Brain pericyte (primary cell): ENCODE data around the gene LAMB3.

Experiments used
- DNase-seq: peaks from one replicate; pipeline ENCODE4 v3.0.0-alpha.2; 2012; ENCODE audit warnings: low read depth, low spot score

Gene LAMB3

DNA sequence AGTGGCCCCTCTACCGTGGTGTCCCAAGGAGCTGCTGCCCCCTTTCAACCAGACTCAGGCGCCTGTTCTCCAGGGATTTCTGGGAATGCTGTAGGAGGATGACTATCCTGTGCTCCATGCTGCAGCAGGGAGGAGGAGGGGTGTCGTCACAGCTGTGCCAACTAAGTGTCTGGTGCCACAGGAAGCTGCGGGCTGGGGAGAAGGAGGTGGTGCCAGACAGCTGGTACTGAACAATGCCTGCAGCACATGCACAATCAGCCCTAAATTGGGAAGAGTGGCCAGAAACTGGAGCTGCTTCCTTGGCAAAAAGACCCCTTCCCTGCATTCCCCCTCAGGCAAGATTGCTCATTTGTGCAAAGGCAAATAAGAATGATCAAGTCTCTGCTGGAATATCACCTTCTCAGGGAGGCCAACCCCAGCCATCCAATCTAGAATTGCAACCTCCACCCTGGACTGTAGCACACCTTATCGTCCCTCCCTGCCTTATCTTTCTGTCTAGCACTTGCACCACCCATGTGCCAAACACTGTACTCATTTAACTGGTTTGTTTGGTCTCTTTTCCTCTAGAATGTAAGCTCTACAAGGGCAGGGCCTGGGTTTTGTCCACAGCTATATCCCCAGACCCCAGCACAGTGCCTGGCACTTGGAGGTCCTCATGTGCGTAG lies 33.3 kb downstream of the LAMB3 start:
- no peak for DNase-seq

- no peak for DNase-seq
These were observed 33.9 kb downstream of the LAMB3 start for GRCh38 chr1:209618291-209618690.

- DNase-seq: no peak
These were observed 34.5 kb downstream of the LAMB3 start for GRCh38 chr1:209617755-209618154.

DNA sequence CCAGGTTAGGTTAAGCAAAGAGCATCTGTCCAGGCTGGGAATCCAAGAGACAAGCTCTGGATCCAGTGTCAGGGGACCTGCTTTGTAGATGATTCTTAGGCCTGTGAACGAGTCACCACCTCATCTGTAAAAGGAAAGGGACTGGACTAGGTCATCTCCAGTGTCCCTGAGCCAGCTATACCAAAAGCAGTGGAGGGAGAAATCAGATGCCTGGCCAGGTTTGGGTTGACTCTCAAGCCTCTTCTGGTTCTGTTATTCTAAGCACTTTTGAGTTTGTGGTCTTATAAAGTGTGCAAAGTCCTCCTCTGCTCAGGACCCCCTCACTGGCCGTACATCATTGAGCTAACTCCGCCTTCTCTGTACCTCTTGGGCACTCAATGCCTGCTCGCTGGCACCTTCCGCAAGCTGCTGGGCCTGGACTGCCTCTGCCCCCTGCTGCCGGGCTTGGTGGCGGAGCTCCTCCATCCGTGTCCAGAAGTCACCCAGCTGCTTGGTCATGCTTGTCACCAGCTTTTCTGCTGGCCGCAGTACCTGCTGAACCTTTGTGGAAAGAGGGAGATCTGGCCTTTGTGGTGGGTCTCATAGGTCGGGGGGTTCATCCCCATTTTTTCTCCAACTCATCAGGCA lies 35.1 kb downstream of the LAMB3 start:
- DNase-seq: no peak

- DNase-seq: no peak
These were observed 35.7 kb downstream of the LAMB3 start for GRCh38 chr1:209616366-209617046.

DNA sequence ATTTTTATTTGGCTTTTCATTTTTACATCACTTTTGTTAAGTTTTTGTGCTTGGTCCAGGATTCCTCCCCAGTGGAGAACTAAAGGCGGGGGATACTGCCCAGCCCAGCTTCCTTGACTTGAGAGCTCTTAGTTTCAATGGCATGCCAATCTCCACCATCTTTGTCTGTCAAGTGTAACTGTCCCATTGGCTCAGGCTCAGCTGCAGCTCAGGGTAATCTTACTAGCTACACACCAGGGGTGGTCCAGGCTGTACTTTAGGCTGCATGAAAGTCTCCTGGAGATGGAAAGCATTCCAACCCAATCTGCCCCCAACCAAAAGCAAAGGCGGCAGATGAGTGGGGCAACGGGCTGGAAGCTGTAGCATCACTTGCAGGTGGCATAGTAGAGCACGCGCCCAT lies 37.3 kb downstream of the LAMB3 start:
- DNase-seq: no peak

DNA sequence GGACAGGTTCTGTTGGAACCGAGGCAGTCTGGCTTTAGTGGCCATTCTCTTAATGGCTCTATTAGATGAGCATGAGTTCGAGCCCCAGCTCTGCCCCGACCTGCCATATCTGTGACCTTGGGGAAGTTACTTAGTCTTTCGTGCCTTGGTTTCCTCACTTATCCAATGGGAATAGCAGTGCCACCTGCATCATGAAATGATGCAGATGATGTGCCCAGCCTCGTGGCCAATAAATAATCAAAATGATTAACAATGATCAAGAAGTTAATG lies 38.1 kb downstream of the LAMB3 start:
- no peak for DNase-seq

GRCh38 chr1:209613400-209614150 lies 38.6 kb downstream of the LAMB3 start:
- DNase-seq: no peak

DNA sequence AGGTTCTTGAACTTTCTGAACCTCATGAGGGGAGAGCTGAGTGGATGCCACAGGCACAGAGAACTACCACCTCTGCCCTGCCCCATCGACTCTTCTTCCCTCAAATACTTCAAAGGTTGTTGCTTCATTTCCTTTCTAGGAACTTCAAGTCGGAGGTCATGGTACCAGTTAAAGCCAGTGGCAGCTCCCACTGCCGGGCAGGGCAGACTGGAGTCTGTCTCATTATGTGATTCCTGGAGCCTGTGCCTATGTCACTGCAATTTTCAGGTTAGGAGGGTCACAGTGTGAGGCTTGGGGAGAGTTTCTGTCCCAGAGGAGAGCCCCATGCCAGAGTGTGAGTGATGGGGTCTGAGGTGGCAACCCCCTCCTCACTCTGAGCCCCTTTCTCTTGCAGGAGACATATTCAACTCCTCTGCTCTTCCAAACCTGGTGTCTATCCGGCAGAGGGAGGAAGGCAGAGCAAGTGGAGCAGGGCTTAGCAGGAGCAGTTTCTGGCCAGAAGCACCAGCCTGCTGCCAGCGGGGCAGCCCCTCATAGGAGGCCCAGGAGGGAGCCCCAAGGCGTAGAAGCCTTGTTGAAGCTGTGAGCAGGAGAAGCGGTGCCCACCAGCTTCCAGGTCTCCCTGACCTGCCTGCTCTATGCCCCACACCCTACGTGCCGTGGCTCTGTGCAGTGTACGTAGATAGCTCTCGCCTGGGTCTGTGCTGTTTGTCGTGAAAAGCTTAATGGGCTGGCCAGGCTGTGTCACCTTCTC lies 39.4 kb downstream of the LAMB3 start:
- no peak for DNase-seq

DNA sequence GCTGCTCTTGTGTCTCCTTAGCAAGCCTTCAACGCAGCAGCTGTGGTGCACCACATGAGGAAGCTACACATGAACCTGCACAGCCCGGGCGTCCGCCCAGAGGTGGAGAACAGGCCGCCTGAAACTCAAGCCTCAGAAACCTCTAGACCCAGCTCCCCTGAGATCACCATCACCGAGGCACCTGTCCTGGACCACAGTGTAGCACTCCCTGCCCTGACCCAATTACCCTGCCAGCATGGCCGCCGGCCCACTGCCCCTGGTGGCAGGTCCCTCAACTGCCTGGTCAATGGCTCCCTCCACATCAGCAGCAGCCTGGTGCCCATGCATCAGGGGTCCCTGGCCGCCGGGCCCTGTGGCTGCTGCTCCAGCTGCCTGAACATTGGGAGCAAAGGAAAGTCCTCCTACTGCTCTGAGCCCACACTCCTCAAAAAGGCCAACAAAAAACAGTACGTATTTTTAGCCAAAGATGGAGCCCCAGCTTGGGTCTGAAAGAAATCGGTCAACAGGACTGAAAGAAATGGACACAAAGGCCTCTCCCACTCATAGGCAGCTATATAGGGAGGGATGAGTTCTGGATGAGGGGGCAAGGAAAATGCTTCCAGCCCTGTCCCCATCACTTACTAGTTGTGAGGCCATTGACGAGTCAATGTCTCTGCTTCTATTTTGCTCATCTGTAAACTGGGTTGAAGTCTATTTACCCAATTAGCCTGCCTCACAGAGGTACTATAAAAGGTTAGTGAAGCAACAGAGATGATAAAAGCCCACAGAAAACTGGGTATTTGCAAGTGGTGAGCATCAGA lies 40.3 kb downstream of the LAMB3 start:
- DNase-seq: no peak

- no peak for DNase-seq
These were observed 41.7 kb downstream of the LAMB3 start for GRCh38 chr1:209610631-209610905.

- no peak for DNase-seq
These were observed 42.2 kb downstream of the LAMB3 start for GRCh38 chr1:209609791-209610630.

- no peak for DNase-seq
These were observed 43.0 kb downstream of the LAMB3 start for GRCh38 chr1:209609041-209609790.

DNA sequence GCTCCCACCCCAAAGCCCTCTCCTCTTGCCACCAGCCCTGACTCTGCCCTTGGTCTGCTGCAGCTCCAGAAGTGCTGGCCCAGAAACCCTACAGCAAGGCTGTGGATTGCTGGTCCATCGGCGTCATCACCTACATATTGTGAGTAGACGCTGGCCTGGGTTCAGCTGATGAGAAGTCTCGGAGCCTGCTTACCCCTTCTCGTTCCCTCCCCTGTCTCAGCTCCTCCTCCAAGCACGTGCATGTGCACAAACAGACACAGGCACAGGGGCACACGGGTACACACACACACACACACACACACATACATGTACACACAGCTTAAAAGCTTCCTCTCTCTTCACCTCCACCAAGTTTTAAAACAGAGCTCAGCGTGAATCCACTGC lies 44.4 kb downstream of the LAMB3 start:
- no peak for DNase-seq

GRCh38 chr1:209607102-209607794 lies 45.0 kb downstream of the LAMB3 start:
- no peak for DNase-seq

- no peak for DNase-seq
These were observed 48.3 kb downstream of the LAMB3 start for GRCh38 chr1:209603877-209604276.

GRCh38 chr1:209601809-209602657 lies 50.2 kb downstream of the LAMB3 start:
- no peak for DNase-seq

- DNase-seq: no peak
These were observed 51.7 kb downstream of the LAMB3 start for GRCh38 chr1:209600541-209600940.
